WTC11 (cell line): Measurements from ENCODE around the gene RFX5. TPM values are rescaled to one million over a fixed set of nuclear protein-coding genes. Genes with fewer than 3 reads are reported as not detected.
"Not testable (repeated sequence)": the region's sequence is repeated elsewhere in the genome, so short reads cannot be mapped to it uniquely, and the experiment has no call there.

Experiments
- ATAC-seq: fragments of 200-7000 bp; cut with Tn5 transposase; 2 replicates; pipeline ENCODE4 v1.10.0; 2021; ENCODE audit warnings: mild to moderate bottlenecking, moderate library complexity
- CTCF ChIA-PET: fragments of 300-600 bp; sonication (Branson Sonifier 250); formaldehyde crosslinking; loops from one replicate; lab custom pipeline; 2021; ENCODE audit warnings: antibody characterized with exemption; lab: Charles Lee
- POLR2A ChIA-PET: fragments of 350-600 bp; sonication (Branson Sonifier 250); formaldehyde crosslinking; loops from one replicate; lab custom pipeline; 2021; ENCODE audit warnings: antibody characterized with exemption; lab: Charles Lee
- DNase-seq: peaks from one replicate; pipeline ENCODE4 v3.0.0; 2021; ENCODE audit warnings: low spot score
- H3K27ac Mint-ChIP-seq: 2 replicates; pipeline ENCODE4 v1.8.0; 2021; ENCODE audit warnings: mixed read lengths
- H3K27me3 Mint-ChIP-seq: 2 replicates; pipeline ENCODE4 v1.8.0; 2021; ENCODE audit warnings: low read depth, mild to moderate bottlenecking, moderate library complexity, mixed read lengths
- H3K36me3 Mint-ChIP-seq: 2 replicates; pipeline ENCODE4 v1.8.0; 2021; ENCODE audit warnings: mixed read lengths
- H3K4me1 Mint-ChIP-seq: 2 replicates; pipeline ENCODE4 v1.8.0; 2022; ENCODE audit warnings: mixed read lengths
- H3K4me3 Mint-ChIP-seq: 2 replicates; pipeline ENCODE4 v1.8.0; 2021; ENCODE audit warnings: mild to moderate bottlenecking, moderate library complexity, mixed read lengths
- H3K9me3 Mint-ChIP-seq: 2 replicates; pipeline ENCODE4 v1.8.0; 2021; ENCODE audit warnings: mixed read lengths
- CBFB ChIP-seq: sonication (generic); formaldehyde crosslinking; IDR thresholded peaks from 2 replicates; pipeline ENCODE4 v1.8.1; 2022; ENCODE audit warnings: mild to moderate bottlenecking, low read depth, missing genetic modification reagents
- ESRRA ChIP-seq: sonication (generic); formaldehyde crosslinking; IDR thresholded peaks from 2 replicates; pipeline ENCODE4 v1.8.1; 2022; ENCODE audit warnings: mild to moderate bottlenecking, missing genetic modification reagents, borderline replicate concordance
- FOXK1 ChIP-seq: sonication (generic); formaldehyde crosslinking; IDR thresholded peaks from 2 replicates; pipeline ENCODE4 v1.8.0; 2022; ENCODE audit warnings: mild to moderate bottlenecking, moderate library complexity, missing genetic modification reagents
- FOXP1 ChIP-seq: sonication (generic); formaldehyde crosslinking; IDR thresholded peaks from 2 replicates; pipeline ENCODE4 v1.8.0; 2022; ENCODE audit warnings: missing genetic modification reagents, mild to moderate bottlenecking, moderate library complexity, borderline replicate concordance
- NFYB ChIP-seq: sonication (generic); formaldehyde crosslinking; conservative IDR thresholded peaks from 2 replicates; pipeline ENCODE4 v1.8.0; 2022; ENCODE audit warnings: low read depth, missing genetic modification reagents
- RORB ChIP-seq: fragments of 250-450 bp; sonication (Bioruptor Pico); IDR thresholded peaks from 2 replicates; pipeline ENCODE4 v1.9.0; 2021; ENCODE audit warnings: mild to moderate bottlenecking
- SMAD3 ChIP-seq: sonication (generic); formaldehyde crosslinking; IDR thresholded peaks from 2 replicates; pipeline ENCODE4 v1.8.0; 2022; ENCODE audit warnings: missing genetic modification reagents, mild to moderate bottlenecking, borderline replicate concordance
- SP1 ChIP-seq: sonication (generic); formaldehyde crosslinking; conservative IDR thresholded peaks from 2 replicates; pipeline ENCODE4 v1.8.1; 2022; ENCODE audit warnings: missing genetic modification reagents
- TEAD1 ChIP-seq: sonication (generic); formaldehyde crosslinking; IDR thresholded peaks from 2 replicates; pipeline ENCODE4 v1.8.0; 2022; ENCODE audit warnings: mild to moderate bottlenecking, missing genetic modification reagents
- TEAD4 ChIP-seq: sonication (generic); formaldehyde crosslinking; IDR thresholded peaks from 2 replicates; pipeline ENCODE4 v1.8.0; 2022; ENCODE audit warnings: mild to moderate bottlenecking, missing genetic modification reagents
- ZNF317 ChIP-seq: sonication (generic); formaldehyde crosslinking; IDR thresholded peaks from 2 replicates; pipeline ENCODE4 v1.8.1; 2023; ENCODE audit warnings: low read depth, mild to moderate bottlenecking, moderate library complexity, missing genetic modification reagents, borderline replicate concordance
- ZNF396 ChIP-seq: fragments of 250-450 bp; sonication (Bioruptor Pico); IDR thresholded peaks from 2 replicates; pipeline ENCODE4 v1.8.0; 2021; ENCODE audit warnings: mild to moderate bottlenecking, moderate library complexity, borderline replicate concordance
- total RNA-seq: library from RNA; stranded (reverse); gene quantifications from 3 replicates; pipeline ENCODE4 v1.2.3, GENCODE V29; 2021
- TF ChIP-seq, protein P1 (sequence below): sonication (generic); formaldehyde crosslinking; IDR thresholded peaks from 2 replicates; pipeline ENCODE4 v1.8.1; 2023; ENCODE audit warnings: mild to moderate bottlenecking, missing genetic modification reagents
- TF ChIP-seq, protein P2 (sequence below): sonication (generic); formaldehyde crosslinking; IDR thresholded peaks from 2 replicates; pipeline ENCODE4 v1.8.1; 2023; ENCODE audit warnings: mild to moderate bottlenecking, moderate library complexity, missing genetic modification reagents

RFX5 gene
- total RNA-seq, 1 experiment from 2014 or later: 59.2 TPM

DNA sequence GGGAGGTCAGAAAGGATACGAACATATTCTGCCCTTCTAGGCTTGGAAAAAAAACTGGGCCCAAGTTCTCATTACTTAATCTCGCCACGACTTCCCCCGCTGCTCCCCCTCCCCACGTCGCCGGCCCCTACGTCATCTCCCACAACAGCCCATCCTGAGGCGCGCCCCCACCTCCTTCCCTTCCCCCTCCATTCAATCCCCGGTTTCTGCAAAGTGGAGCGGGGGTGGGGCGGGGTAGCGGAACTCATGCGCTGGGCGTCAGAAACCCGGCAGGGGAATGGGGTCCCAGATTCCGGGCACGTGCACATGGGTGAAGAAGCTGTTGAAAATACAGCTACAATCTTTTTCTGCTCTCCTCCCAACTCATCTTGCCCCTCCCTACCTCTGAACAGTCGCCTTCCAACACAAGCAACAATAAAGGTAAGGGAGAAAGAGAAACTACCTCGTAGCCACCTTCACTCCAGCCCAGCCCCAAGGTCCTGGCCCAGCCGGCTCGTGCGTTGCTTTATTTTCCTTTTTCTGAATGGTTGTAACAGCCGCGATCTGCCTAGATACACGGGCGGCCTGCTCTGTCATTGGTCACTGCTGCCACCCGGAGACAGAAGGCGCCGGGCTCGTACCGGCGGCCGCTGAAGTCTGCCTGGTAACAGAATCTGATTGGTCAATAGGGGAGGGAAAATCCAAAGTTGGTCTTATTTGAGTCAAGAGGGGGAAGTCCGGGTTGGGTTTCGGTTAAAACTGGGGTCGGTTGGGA is at the start of gene RFX5 (continued):
- no peak for TF ChIP-seq TEAD1 (CRISPR knock-in tag)
- TF ChIP-seq, protein P1, sequence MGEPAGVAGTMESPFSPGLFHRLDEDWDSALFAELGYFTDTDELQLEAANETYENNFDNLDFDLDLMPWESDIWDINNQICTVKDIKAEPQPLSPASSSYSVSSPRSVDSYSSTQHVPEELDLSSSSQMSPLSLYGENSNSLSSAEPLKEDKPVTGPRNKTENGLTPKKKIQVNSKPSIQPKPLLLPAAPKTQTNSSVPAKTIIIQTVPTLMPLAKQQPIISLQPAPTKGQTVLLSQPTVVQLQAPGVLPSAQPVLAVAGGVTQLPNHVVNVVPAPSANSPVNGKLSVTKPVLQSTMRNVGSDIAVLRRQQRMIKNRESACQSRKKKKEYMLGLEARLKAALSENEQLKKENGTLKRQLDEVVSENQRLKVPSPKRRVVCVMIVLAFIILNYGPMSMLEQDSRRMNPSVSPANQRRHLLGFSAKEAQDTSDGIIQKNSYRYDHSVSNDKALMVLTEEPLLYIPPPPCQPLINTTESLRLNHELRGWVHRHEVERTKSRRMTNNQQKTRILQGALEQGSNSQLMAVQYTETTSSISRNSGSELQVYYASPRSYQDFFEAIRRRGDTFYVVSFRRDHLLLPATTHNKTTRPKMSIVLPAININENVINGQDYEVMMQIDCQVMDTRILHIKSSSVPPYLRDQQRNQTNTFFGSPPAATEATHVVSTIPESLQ (CRISPR knock-in tag): no peak
- peak; percentile 40; the same call in 1 of the 2 replicates for TF ChIP-seq FOXP1
- TF ChIP-seq NFYB: peak; percentile 70
- peak; percentile 75 for TF ChIP-seq SP1
- TF ChIP-seq, protein P2, sequence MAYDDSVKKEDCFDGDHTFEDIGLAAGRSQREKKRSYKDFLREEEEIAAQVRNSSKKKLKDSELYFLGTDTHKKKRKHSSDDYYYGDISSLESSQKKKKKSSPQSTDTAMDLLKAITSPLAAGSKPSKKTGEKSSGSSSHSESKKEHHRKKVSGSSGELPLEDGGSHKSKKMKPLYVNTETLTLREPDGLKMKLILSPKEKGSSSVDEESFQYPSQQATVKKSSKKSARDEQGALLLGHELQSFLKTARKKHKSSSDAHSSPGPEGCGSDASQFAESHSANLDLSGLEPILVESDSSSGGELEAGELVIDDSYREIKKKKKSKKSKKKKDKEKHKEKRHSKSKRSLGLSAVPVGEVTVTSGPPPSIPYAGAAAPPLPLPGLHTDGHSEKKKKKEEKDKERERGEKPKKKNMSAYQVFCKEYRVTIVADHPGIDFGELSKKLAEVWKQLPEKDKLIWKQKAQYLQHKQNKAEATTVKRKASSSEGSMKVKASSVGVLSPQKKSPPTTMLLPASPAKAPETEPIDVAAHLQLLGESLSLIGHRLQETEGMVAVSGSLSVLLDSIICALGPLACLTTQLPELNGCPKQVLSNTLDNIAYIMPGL: no peak

DNA sequence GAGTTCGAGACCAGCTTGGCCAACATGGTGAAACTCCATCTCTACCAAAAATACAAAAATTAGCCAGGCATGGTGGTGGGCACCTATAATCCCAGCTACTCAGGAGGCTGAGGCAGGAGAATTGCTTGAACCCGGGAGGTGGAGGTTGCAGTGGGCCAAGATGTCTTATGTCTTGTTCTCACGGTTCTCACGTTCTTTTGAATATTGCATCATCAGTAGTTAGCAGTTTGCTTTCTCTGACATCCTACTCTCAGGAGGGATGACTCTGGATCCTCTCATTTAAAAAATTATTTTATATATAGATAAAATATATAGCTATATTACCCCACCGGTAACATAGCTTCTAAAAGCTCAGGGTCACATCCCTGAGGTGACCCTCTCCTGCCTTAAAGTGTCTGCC is 49.2 kb upstream of the RFX5 start:
- H3K9me3 Mint-ChIP-seq, H3K4me3 Mint-ChIP-seq, DNase-seq, H3K27ac Mint-ChIP-seq, ATAC-seq: not testable (repeated sequence)
- POLR2A ChIA-PET: interaction anchor here (0.6 kb wide), 1 partner anchor 1033 kb away, joined by 4 read pairs; the partner anchor contains the start of gene RPRD2
- Mint-ChIP-seq H3K4me1 (peaks cover 11% of the 10 kb centered on the region), H3K27me3 (peaks cover 10% of the 10 kb centered on the region), H3K36me3 (peaks cover 15% of the 10 kb centered on the region)
- CTCF ChIA-PET: interaction anchor here (2.5 kb wide), 1 partner anchor 95 kb away, joined by 15 read pairs; no protein-coding TSS in a partner anchor

DNA sequence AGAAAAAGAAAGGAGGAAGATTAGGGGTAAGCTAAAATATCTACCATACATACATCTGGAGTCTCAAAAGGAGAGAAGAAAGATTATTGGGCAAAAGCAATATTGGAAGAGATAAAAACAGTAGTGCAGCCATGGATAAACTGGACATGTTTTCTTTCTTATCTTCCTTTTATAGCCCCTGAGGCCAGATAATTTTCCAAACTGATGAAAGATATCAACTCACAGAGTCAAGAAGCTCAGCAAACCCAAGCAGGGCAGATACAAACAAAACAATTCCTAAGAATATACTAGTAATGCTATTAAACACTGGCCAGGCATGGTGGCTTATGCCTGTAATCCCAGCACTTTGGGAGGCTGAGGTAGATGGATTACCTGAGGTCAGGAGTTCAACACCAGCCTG is 46.5 kb upstream of the RFX5 start:
- Mint-ChIP-seq H3K4me3 (no peak overlapping the region), H3K9me3 (peaks cover 5% of the 10 kb centered on the region; the same call in 1 of the 2 replicates), H3K27ac (no peak overlapping the region), H3K36me3 (no peaks in the 10 kb centered on the region), H3K4me1 (no peaks in the 10 kb centered on the region), H3K27me3 (peaks cover 10% of the 10 kb centered on the region)
- TF ChIP-seq FOXK1 (CRISPR knock-in tag): no peak
- no peak for TF ChIP-seq CBFB (CRISPR knock-in tag)
- TF ChIP-seq RORB (CRISPR knock-in tag): no peak
- no peak for TF ChIP-seq ZNF396 (CRISPR knock-in tag)
- CTCF ChIA-PET: no interaction called here
- DNase-seq (no peak), ATAC-seq (no peak)
- POLR2A ChIA-PET: no interaction called here

DNA sequence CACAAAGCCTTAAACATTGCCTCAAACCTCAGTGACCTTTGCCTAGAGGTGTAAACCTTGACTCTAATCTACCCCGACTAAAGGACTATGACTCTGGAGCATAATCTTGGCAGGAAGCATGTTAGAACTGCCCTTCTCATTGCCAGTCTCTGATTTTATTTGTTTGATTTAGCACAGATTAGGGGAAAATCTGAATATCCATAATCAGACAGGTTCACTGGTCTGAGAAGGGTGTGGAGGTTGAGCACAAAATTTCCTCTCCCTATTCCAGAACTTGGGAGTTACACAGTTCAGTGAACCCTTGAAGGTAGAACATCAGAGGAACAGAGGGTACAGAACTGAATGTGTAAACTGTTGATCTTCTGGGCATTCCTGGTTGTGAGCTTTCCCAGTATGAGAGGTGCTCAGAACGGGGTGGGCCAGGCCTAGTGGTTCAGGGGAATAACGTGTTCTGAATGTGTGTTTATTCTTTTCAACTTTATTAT is 44.1 kb upstream of the RFX5 start:
- ChIA-PET POLR2A (no interaction called here), CTCF (interaction anchor here (0.6 kb wide), 1 partner anchor 52 kb away, joined by 3 read pairs; no protein-coding TSS in a partner anchor)
- H3K27ac Mint-ChIP-seq: no peak overlapping the region
- H3K36me3 Mint-ChIP-seq: no peaks in the 10 kb centered on the region
- peaks cover 13% of the 10 kb centered on the region for H3K9me3 Mint-ChIP-seq
- DNase-seq: no peak
- no peak for ATAC-seq
- H3K27me3 Mint-ChIP-seq: peaks cover 17% of the 10 kb centered on the region
- H3K4me3 Mint-ChIP-seq: no peak overlapping the region
- no peaks in the 10 kb centered on the region for H3K4me1 Mint-ChIP-seq
- TF ChIP-seq TEAD4: no peak
- no peak for TF ChIP-seq FOXK1 (CRISPR knock-in tag)
- no peak for TF ChIP-seq SMAD3 (CRISPR knock-in tag)
- TF ChIP-seq ZNF317 (CRISPR knock-in tag): no peak
- no peak for TF ChIP-seq ESRRA (CRISPR knock-in tag)

DNA sequence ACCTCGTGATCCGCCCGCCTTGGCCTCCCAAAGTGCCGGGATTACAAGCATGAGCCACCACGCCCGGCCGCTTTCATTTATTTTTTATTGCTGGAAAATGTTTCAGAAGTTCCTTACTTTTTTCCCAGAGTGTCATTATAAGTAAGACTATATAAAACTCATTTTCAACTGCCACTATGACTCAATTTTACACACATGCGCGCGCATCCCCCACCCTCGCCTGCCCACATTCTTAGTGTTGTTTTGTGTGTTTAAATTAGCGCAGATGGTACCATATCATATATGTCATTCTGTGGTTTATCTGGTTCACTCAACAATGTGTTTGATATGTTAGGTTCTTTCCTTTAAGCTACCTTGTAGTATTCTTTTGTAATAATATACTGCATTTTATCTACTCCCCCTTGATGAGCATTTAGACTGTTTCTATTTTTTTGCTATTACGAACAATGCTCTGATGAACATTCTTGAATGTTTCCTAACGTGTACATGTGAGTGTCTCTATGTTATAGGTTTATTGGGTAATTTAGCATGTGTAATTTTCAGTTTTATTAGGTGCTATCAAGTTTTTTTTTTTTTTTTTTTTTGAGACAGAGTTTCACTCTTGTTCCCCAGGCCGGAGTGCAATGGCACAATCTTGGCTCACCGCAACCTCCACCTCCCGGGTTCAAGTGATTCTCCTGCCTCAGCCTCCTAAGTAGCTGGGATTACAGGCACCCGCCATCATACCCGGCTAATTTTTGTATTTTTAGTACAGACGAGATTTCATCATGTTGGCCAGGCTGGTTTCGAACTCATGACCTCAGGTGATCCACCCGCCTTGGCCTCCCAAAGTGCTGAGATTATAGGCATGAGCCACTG is 43.4 kb upstream of the RFX5 start:
- H3K27ac Mint-ChIP-seq, H3K36me3 Mint-ChIP-seq, DNase-seq, POLR2A ChIA-PET, ATAC-seq, H3K4me3 Mint-ChIP-seq, H3K4me1 Mint-ChIP-seq, CTCF ChIA-PET: not testable (repeated sequence)
- Mint-ChIP-seq H3K27me3 (peaks cover 17% of the 10 kb centered on the region), H3K9me3 (peaks cover 15% of the 10 kb centered on the region)
